ENCODE data around the gene CKM.
"Not testable (repeated sequence)": the region's sequence is repeated elsewhere in the genome, so short reads cannot be mapped to it uniquely, and the experiment has no call there.

The CKM gene

GRCh38 chr19:45342911-45343310, 20.2 kb upstream of the CKM start:
- Histone ChIP-seq H3K27ac (no peak overlapping the region), H3K36me3 (no peaks in the 10 kb centered on the region), H3K4me3 (ENCODE audit: low read depth, low read length) (no peak overlapping the region), H3K9me3 (ENCODE audit: severe bottlenecking) (no peaks in the 10 kb centered on the region), H3K27me3 (ENCODE audit: insufficient read depth, low read depth, severe bottlenecking) (no peaks in the 10 kb centered on the region)
- no peak for DNase-seq
- TF ChIP-seq CTCF (IDR thresholded peaks at IDR 0.05; ENCODE audit: low read depth, low read length), result no peak

GRCh38 chr19:45340899-45341453, 18.3 kb upstream of the CKM start:
- peak overlapping the region; percentile 54 for H3K4me3 ChIP-seq (ENCODE audit: low read depth, low read length)
- no peak overlapping the region for H3K27ac ChIP-seq
- no peaks in the 10 kb centered on the region for H3K27me3 ChIP-seq (ENCODE audit: insufficient read depth, low read depth, severe bottlenecking)

GRCh38 chr19:45340232-45340898, 17.7 kb upstream of the CKM start, which contains the start of gene KLC3:
KLC3 (plus strand) TSS chr19:45340750; CDS start chr19:45345542, 4,792 bp downstream.
- Histone ChIP-seq H3K9me3 (ENCODE audit: severe bottlenecking) (no peaks in the 10 kb centered on the region), H3K36me3 (no peaks in the 10 kb centered on the region), H3K27me3 (ENCODE audit: insufficient read depth, low read depth, severe bottlenecking) (no peaks in the 10 kb centered on the region), H3K4me3 (ENCODE audit: low read depth, low read length) (peak within 1 kb of the TSS; percentile 54), H3K27ac (no peak within 1 kb of the TSS)
- no peak for TF ChIP-seq CTCF (IDR thresholded peaks at IDR 0.05; ENCODE audit: low read depth, low read length)
- DNase-seq, result peak; percentile 47

More at GRCh38 chr19:45340899-45341453, 18.3 kb upstream of the CKM start:
- H3K9me3 ChIP-seq (ENCODE audit: severe bottlenecking), result no peaks in the 10 kb centered on the region
- peak; percentile 28 for DNase-seq
- TF ChIP-seq CTCF (IDR thresholded peaks at IDR 0.05; ENCODE audit: low read depth, low read length), result no peak
- H3K36me3 ChIP-seq, result no peaks in the 10 kb centered on the region

- no peak for TF ChIP-seq CTCF (IDR thresholded peaks at IDR 0.05; ENCODE audit: low read depth, low read length)
- no peaks in the 10 kb centered on the region for H3K27me3 ChIP-seq (ENCODE audit: insufficient read depth, low read depth, severe bottlenecking)
- no peak overlapping the region for H3K4me3 ChIP-seq (ENCODE audit: low read depth, low read length)
- no peak overlapping the region for H3K27ac ChIP-seq
- H3K9me3 ChIP-seq (ENCODE audit: severe bottlenecking), result no peaks in the 10 kb centered on the region
- H3K36me3 ChIP-seq, result no peaks in the 10 kb centered on the region
- no peak for DNase-seq
These were observed 17.0 kb upstream of the CKM start for GRCh38 chr19:45339629-45340028.

GRCh38 chr19:45336696-45337251, 14.1 kb upstream of the CKM start:
- DNase-seq, result peak; percentile 68
- TF ChIP-seq CTCF (IDR thresholded peaks at IDR 0.05; ENCODE audit: low read depth, low read length), result no peak
- Histone ChIP-seq H3K4me3 (ENCODE audit: low read depth, low read length) (no peak overlapping the region), H3K27ac (peak overlapping the region; percentile 69), H3K36me3 (no peaks in the 10 kb centered on the region), H3K27me3 (ENCODE audit: insufficient read depth, low read depth, severe bottlenecking) (no peaks in the 10 kb centered on the region), H3K9me3 (ENCODE audit: severe bottlenecking) (no peaks in the 10 kb centered on the region)

- H3K4me3 ChIP-seq (ENCODE audit: low read depth, low read length); H3K36me3 ChIP-seq; H3K27me3 ChIP-seq (ENCODE audit: insufficient read depth, low read depth, severe bottlenecking); H3K9me3 ChIP-seq (ENCODE audit: severe bottlenecking); DNase-seq; H3K27ac ChIP-seq: not testable (repeated sequence)
These were observed 12.2 kb upstream of the CKM start for GRCh38 chr19:45334881-45335280.
